ENCODE results near the gene LIFR.
"Not testable (repeated sequence)": the region's sequence is repeated elsewhere in the genome, so short reads cannot be mapped to it uniquely, and the experiment has no call there.

Gene LIFR

DNA sequence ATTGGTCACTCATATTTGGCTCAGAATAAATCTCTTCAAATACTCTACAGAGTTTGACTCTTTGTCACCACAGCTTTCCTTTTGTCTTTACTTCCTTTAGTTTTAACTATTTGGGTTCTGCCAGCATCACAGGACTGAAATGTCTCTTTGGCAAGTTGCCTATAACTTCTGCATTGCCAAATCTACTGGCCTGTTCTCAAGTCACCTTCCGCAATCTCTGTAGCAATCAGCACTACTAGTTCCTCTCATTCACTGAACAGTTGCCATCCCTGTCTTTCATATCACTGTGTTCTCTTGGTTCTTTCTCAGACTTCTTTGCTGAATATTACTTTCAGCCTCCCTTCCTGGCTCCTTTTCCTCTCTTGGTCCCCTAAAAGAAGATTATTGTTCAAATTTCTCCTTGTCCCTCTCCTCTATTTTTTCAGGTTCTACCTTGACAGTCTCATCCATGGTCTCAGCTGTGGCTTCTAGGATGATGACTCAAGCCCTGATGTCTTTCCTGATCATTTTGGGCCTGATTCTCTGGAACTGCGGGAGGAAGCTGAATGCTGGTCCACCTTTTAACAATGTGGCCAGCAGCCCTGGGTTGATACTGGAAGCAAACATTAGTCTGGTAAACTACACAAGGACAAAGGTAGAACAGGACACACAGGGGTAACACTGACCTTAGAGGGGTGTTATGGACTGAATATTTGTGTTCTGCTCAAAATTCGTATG, 44.0 kb upstream of the LIFR start:
- Histone ChIP-seq H3K9ac (ENCODE audit: low read depth, low read length, poor library complexity, severe bottlenecking) (no peak overlapping the region), H3K4me1 (ENCODE audit: insufficient read depth, low read length, poor library complexity, severe bottlenecking) (no peaks in the 10 kb centered on the region), H3K36me3 (ENCODE audit: insufficient read depth, low read length) (no peaks in the 10 kb centered on the region), H3K27me3 (ENCODE audit: insufficient read depth, low read length, poor library complexity, severe bottlenecking) (no peaks in the 10 kb centered on the region), H3K79me2 (ENCODE audit: insufficient read depth, low read length) (no peaks in the 10 kb centered on the region), H3F3A (ENCODE audit: low read depth) (no peaks in the 10 kb centered on the region), H3K9me3 (ENCODE audit: insufficient read depth, low read depth, low read length) (no peaks in the 10 kb centered on the region), H4K20me1 (ENCODE audit: insufficient read depth, low read length, poor library complexity, severe bottlenecking) (no peaks in the 10 kb centered on the region), H3K9me2 (replicated peaks; ENCODE audit: low read depth, low read length) (no peaks in the 10 kb centered on the region), H3K4me2 (ENCODE audit: low read depth, low read length, poor library complexity, severe bottlenecking) (no peak overlapping the region), H3K4me3 (ENCODE audit: low read length, poor library complexity, severe bottlenecking) (no peak overlapping the region), H2AFZ (ENCODE audit: low read length) (no peak overlapping the region)
- TF ChIP-seq EZH2phosphoT487 (IDR thresholded peaks at IDR 0.05; ENCODE audit: borderline replicate concordance) = no peak
- TF ChIP-seq, protein P1, sequence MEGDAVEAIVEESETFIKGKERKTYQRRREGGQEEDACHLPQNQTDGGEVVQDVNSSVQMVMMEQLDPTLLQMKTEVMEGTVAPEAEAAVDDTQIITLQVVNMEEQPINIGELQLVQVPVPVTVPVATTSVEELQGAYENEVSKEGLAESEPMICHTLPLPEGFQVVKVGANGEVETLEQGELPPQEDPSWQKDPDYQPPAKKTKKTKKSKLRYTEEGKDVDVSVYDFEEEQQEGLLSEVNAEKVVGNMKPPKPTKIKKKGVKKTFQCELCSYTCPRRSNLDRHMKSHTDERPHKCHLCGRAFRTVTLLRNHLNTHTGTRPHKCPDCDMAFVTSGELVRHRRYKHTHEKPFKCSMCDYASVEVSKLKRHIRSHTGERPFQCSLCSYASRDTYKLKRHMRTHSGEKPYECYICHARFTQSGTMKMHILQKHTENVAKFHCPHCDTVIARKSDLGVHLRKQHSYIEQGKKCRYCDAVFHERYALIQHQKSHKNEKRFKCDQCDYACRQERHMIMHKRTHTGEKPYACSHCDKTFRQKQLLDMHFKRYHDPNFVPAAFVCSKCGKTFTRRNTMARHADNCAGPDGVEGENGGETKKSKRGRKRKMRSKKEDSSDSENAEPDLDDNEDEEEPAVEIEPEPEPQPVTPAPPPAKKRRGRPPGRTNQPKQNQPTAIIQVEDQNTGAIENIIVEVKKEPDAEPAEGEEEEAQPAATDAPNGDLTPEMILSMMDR (conservative IDR thresholded peaks at IDR 0.05; ENCODE audit: low read length) = no peak

DNA sequence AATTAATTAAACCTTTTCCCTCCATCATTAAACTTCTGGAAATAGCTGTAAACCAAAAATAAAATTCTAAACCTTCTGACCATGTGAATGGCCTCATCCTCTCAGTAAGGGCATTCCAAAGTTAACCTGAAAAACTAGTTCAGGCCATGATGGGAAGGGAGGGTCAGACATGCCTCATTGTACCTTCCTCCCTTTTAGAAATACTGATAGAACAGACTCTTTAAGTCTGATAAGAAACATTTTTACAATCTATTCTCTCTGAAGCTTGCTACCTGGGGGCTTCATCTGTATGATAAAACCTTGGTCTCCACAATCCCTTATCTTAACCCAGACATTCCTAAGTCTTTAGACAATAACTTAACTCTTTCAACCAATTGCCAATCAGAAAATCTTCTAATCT, 43.3 kb upstream of the LIFR start:
- H4K20me1 ChIP-seq (ENCODE audit: insufficient read depth, low read length, poor library complexity, severe bottlenecking); H3K9ac ChIP-seq (ENCODE audit: low read depth, low read length, poor library complexity, severe bottlenecking); H3K4me1 ChIP-seq (ENCODE audit: insufficient read depth, low read length, poor library complexity, severe bottlenecking); H3K9me2 ChIP-seq (replicated peaks; ENCODE audit: low read depth, low read length); H3K79me2 ChIP-seq (ENCODE audit: insufficient read depth, low read length); H3K9me3 ChIP-seq (ENCODE audit: insufficient read depth, low read depth, low read length); H3K4me2 ChIP-seq (ENCODE audit: low read depth, low read length, poor library complexity, severe bottlenecking); H3F3A ChIP-seq (ENCODE audit: low read depth); H3K4me3 ChIP-seq (ENCODE audit: low read length, poor library complexity, severe bottlenecking); H3K36me3 ChIP-seq (ENCODE audit: insufficient read depth, low read length); H2AFZ ChIP-seq (ENCODE audit: low read length); H3K27me3 ChIP-seq (ENCODE audit: insufficient read depth, low read length, poor library complexity, severe bottlenecking): not testable (repeated sequence)

DNA sequence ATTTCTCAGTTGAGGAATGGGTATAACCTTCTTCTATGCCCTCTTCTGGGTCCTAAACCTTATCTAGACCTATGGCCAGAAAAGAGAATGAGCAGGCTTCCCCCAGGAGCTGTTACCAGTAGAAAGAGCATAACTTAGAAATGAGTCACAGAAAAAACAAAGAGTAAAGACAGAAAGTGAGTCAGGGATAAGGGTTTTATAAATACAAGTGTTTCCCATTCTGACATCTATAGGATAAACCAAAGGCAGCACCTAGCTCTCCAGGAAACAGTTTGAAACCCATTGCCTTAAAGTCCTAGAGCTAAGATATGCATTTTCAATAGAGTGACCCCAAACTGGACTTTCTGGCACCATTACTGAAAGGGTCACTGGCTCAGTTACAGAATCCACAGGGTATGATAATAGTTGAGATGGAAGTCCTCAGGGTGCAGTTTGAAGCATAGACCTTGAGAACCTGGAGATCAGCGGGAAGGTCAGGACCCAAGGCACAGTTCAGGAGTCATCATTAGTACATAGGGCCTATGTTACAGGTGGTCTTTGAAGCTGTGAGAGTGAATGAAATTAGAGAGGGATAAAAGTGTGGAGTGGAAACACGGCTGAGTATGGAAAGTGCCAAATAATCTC, 42.7 kb upstream of the LIFR start:
- TF ChIP-seq, protein P1 (conservative IDR thresholded peaks at IDR 0.05; ENCODE audit: low read length) = no peak
- TF ChIP-seq EZH2phosphoT487 (IDR thresholded peaks at IDR 0.05; ENCODE audit: borderline replicate concordance) = no peak
- Histone ChIP-seq H4K20me1 (ENCODE audit: insufficient read depth, low read length, poor library complexity, severe bottlenecking) (no peaks in the 10 kb centered on the region), H3K9me2 (replicated peaks; ENCODE audit: low read depth, low read length) (no peaks in the 10 kb centered on the region), H3K4me2 (ENCODE audit: low read depth, low read length, poor library complexity, severe bottlenecking) (no peak overlapping the region), H3K36me3 (ENCODE audit: insufficient read depth, low read length) (no peaks in the 10 kb centered on the region), H3K4me1 (ENCODE audit: insufficient read depth, low read length, poor library complexity, severe bottlenecking) (no peaks in the 10 kb centered on the region), H3K4me3 (ENCODE audit: low read length, poor library complexity, severe bottlenecking) (no peak overlapping the region), H3K9ac (ENCODE audit: low read depth, low read length, poor library complexity, severe bottlenecking) (no peak overlapping the region), H3K79me2 (ENCODE audit: insufficient read depth, low read length) (no peaks in the 10 kb centered on the region), H2AFZ (ENCODE audit: low read length) (no peak overlapping the region), H3K9me3 (ENCODE audit: insufficient read depth, low read depth, low read length) (no peaks in the 10 kb centered on the region), H3K27me3 (ENCODE audit: insufficient read depth, low read length, poor library complexity, severe bottlenecking) (no peaks in the 10 kb centered on the region), H3F3A (ENCODE audit: low read depth) (no peaks in the 10 kb centered on the region)

All from Loucy (cell line).